SIG-M5 treated with dmso at 0.1 percent for 504 hours (cell line): ENCODE measurements around the gene SH3BP5.

Experiments
- DNase-seq: peaks from one replicate; lab custom pipeline; 2025; ENCODE audit not compliant: unreplicated experiment; lab: John Stamatoyannopoulos, UW

The SH3BP5 gene

GRCh38 chr3:15207836-15208504 is 124.4 kb downstream of the SH3BP5 start:
- DNase-seq, result no peak

- no peak for DNase-seq
Measured at GRCh38 chr3:15206662-15207576, 125.5 kb downstream of the SH3BP5 start.

- DNase-seq, result no peak
Measured at GRCh38 chr3:15205934-15206661, 126.3 kb downstream of the SH3BP5 start, which contains the start of gene CAPN7. Gene CAPN7, plus strand, starts transcription at chr3:15206246. Its CDS starts 250 bp downstream, at chr3:15206496.

- no peak for DNase-seq
Measured at GRCh38 chr3:15205482-15205933, 126.9 kb downstream of the SH3BP5 start.
